ENCODE results near the gene CNTLN.
"Not testable (repeated sequence)": the region's sequence is repeated elsewhere in the genome, so short reads cannot be mapped to it uniquely, and the experiment has no call there.

DNA sequence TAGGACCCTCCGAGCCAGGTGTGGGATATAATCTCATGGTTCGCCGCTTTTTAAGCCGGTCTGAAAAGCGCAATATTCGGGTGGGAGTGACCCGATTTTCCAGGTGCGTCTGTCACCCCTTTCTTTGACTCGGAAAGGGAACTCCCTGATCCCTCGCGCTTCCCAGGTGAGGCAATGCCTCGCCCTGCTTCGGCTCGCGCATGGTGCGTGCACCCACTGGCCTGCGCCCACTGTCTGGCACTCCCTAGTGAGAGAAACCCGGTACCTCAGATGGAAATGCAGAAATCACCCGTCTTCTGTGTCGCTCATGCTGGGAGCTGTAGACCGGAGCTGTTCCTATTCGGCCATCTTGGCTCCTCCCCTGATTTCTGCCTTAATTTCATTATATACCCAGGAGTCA is 155.8 kb downstream of the CNTLN start:
- TF ChIP-seq POLR2AphosphoS5 (IDR thresholded peaks at IDR 0.05; ENCODE audit: low read depth); SPI1 (IDR thresholded peaks at IDR 0.05; ENCODE audit: borderline replicate concordance, low read depth): not testable (repeated sequence)
- TF ChIP-seq, protein P1, sequence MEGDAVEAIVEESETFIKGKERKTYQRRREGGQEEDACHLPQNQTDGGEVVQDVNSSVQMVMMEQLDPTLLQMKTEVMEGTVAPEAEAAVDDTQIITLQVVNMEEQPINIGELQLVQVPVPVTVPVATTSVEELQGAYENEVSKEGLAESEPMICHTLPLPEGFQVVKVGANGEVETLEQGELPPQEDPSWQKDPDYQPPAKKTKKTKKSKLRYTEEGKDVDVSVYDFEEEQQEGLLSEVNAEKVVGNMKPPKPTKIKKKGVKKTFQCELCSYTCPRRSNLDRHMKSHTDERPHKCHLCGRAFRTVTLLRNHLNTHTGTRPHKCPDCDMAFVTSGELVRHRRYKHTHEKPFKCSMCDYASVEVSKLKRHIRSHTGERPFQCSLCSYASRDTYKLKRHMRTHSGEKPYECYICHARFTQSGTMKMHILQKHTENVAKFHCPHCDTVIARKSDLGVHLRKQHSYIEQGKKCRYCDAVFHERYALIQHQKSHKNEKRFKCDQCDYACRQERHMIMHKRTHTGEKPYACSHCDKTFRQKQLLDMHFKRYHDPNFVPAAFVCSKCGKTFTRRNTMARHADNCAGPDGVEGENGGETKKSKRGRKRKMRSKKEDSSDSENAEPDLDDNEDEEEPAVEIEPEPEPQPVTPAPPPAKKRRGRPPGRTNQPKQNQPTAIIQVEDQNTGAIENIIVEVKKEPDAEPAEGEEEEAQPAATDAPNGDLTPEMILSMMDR (IDR thresholded peaks at IDR 0.05; ENCODE audit: insufficient read depth, low read length), result not testable (repeated sequence)
- TF ChIP-seq, protein P2, sequence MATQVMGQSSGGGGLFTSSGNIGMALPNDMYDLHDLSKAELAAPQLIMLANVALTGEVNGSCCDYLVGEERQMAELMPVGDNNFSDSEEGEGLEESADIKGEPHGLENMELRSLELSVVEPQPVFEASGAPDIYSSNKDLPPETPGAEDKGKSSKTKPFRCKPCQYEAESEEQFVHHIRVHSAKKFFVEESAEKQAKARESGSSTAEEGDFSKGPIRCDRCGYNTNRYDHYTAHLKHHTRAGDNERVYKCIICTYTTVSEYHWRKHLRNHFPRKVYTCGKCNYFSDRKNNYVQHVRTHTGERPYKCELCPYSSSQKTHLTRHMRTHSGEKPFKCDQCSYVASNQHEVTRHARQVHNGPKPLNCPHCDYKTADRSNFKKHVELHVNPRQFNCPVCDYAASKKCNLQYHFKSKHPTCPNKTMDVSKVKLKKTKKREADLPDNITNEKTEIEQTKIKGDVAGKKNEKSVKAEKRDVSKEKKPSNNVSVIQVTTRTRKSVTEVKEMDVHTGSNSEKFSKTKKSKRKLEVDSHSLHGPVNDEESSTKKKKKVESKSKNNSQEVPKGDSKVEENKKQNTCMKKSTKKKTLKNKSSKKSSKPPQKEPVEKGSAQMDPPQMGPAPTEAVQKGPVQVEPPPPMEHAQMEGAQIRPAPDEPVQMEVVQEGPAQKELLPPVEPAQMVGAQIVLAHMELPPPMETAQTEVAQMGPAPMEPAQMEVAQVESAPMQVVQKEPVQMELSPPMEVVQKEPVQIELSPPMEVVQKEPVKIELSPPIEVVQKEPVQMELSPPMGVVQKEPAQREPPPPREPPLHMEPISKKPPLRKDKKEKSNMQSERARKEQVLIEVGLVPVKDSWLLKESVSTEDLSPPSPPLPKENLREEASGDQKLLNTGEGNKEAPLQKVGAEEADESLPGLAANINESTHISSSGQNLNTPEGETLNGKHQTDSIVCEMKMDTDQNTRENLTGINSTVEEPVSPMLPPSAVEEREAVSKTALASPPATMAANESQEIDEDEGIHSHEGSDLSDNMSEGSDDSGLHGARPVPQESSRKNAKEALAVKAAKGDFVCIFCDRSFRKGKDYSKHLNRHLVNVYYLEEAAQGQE (IDR thresholded peaks at IDR 0.05; ENCODE audit: insufficient replicate concordance, low read depth), result not testable (repeated sequence)
